Immature natural killer cell (primary cell): Measurements from ENCODE around the gene SNF8. TPM values are rescaled to one million over a fixed set of nuclear protein-coding genes. Genes with fewer than 3 reads are reported as not detected.

Source experiments
- DNase-seq, 3 donors: peaks; one replicate each; pipeline ENCODE4 v3.0.0; 2022; ENCODE audit warnings: mixed read lengths in 1 of 3
- H3K27ac Mint-ChIP-seq, 6 donors: one replicate each; pipeline ENCODE4 v1.8.0; 2020; ENCODE audit warnings: mixed read lengths in 6 of 6, mild to moderate bottlenecking in 5 of 6, inconsistent platforms in 4 of 6, moderate library complexity in 3 of 6
- H3K27me3 Mint-ChIP-seq, 3 donors: one replicate each; pipeline ENCODE4 v1.8.0; 2020 to 2021; ENCODE audit warnings: low read depth in 3 of 3, mild to moderate bottlenecking in 3 of 3, mixed read lengths in 3 of 3, moderate library complexity in 3 of 3, inconsistent platforms in 1 of 3
- H3K36me3 Mint-ChIP-seq, 3 donors: one replicate each; pipeline ENCODE4 v1.8.0; 2020; ENCODE audit warnings: mixed read lengths in 3 of 3, inconsistent platforms in 2 of 3, mild to moderate bottlenecking in 2 of 3
- H3K4me1 Mint-ChIP-seq, 2 donors: one replicate each; pipeline ENCODE4 v1.8.0; 2020; ENCODE audit warnings: inconsistent platforms in 2 of 2, mild to moderate bottlenecking in 2 of 2, mixed read lengths in 2 of 2, moderate library complexity in 1 of 2
- H3K4me3 Mint-ChIP-seq, 5 donors: one replicate each; pipeline ENCODE4 v1.8.0; 2020; ENCODE audit warnings: mild to moderate bottlenecking in 5 of 5, mixed read lengths in 5 of 5, inconsistent platforms in 3 of 5, moderate library complexity in 3 of 5
- H3K9me3 Mint-ChIP-seq, 6 donors: one replicate each; pipeline ENCODE4 v1.8.0; 2020; ENCODE audit warnings: mild to moderate bottlenecking in 6 of 6, mixed read lengths in 6 of 6, inconsistent platforms in 4 of 6, moderate library complexity in 3 of 6
- polyA plus RNA-seq, 3 donors: library from polyadenylated mRNA; unstranded; fragments of 300-500 nt; fragmentation: Illumina TruSeq; gene quantifications; one replicate each; pipeline ENCODE4 v1.2.3, GENCODE V29; 2021

The SNF8 gene, protein sequence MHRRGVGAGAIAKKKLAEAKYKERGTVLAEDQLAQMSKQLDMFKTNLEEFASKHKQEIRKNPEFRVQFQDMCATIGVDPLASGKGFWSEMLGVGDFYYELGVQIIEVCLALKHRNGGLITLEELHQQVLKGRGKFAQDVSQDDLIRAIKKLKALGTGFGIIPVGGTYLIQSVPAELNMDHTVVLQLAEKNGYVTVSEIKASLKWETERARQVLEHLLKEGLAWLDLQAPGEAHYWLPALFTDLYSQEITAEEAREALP
- polyA plus RNA-seq, result 100 to 1,000 TPM; 143 to 170 (median 148) TPM

- peak within 1 kb of the TSS; percentile 88 to 98 (median 97) for H3K4me3 Mint-ChIP-seq
- H3K27ac Mint-ChIP-seq, result peak within 1 kb of the TSS; percentile 91 to 98 (median 96)
- DNase-seq, result peak; percentile 91 to 92 (median 92)
- H3K4me1 Mint-ChIP-seq, result peaks cover 22 to 28% of the 10 kb centered on the region in 2 donors
- peaks cover 0 to 2% (median 0%) of the 10 kb centered on the region in 6 donors for H3K9me3 Mint-ChIP-seq
- peaks cover 2 to 13% (median 6%) of the 10 kb centered on the region in 3 donors for H3K27me3 Mint-ChIP-seq
- peaks cover 4 to 7% (median 5%) of the 10 kb centered on the region in 3 donors for H3K36me3 Mint-ChIP-seq
Measured at GRCh38 chr17:48944515-48945260, at the start of gene SNF8. SNF8 (minus strand) TSS chr17:48944842; CDS start chr17:48944734, 108 bp downstream.

- H3K4me3 Mint-ChIP-seq, result no peak overlapping the region
Measured at GRCh38 chr17:48993951-48994350, 49.3 kb upstream of the SNF8 start.

GRCh38 chr17:48993305-48993704 is 48.7 kb upstream of the SNF8 start:
- H3K27ac Mint-ChIP-seq, result no peak overlapping the region
- DNase-seq, result no peak
- no peaks in the 10 kb centered on the region for H3K36me3 Mint-ChIP-seq
- H3K4me3 Mint-ChIP-seq, result no peak overlapping the region
- H3K27me3 Mint-ChIP-seq, result peaks cover 22 to 47% (median 36%) of the 10 kb centered on the region in 3 donors
- no peaks in the 10 kb centered on the region for H3K9me3 Mint-ChIP-seq
- H3K4me1 Mint-ChIP-seq, result peaks cover 27 to 29% of the 10 kb centered on the region in 2 donors

More at GRCh38 chr17:48993951-48994350, 49.3 kb upstream of the SNF8 start:
- Mint-ChIP-seq H3K27me3 (peaks cover 25 to 53% (median 40%) of the 10 kb centered on the region in 3 donors), H3K27ac (no peak overlapping the region), H3K36me3 (no peaks in the 10 kb centered on the region), H3K9me3 (peaks cover 0 to 1% (median 0%) of the 10 kb centered on the region in 6 donors), H3K4me1 (peaks cover 32 to 35% of the 10 kb centered on the region in 2 donors)
- no peak for DNase-seq

DNA sequence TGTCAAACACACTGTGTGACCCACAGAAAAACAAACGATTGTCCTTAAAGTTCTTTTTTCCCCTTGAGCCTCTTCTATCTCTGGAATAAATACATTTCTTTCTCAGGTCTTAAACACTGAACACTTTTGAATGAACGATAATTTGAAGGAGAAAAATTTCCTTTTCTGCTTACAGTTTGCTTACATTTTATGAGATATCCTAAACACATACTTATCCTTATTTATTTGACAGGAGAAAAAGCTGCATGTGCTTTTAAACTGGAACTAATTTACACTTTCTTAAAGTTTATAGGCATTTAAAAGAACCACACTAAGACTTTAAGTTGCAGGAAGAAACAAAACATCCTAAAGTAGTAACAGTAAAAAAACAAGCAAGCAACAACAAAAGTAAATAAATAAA is 47.8 kb upstream of the SNF8 start:
- no peaks in the 10 kb centered on the region for H3K9me3 Mint-ChIP-seq
- no peaks in the 10 kb centered on the region for H3K36me3 Mint-ChIP-seq
- no peak overlapping the region for H3K27ac Mint-ChIP-seq
- H3K27me3 Mint-ChIP-seq, result peaks cover 17 to 42% (median 29%) of the 10 kb centered on the region in 3 donors
- no peak overlapping the region for H3K4me3 Mint-ChIP-seq
- DNase-seq, result no peak
- H3K4me1 Mint-ChIP-seq, result peaks cover 19 to 23% of the 10 kb centered on the region in 2 donors

- Mint-ChIP-seq H3K27me3 (peaks cover 7 to 43% (median 20%) of the 10 kb centered on the region in 3 donors), H3K9me3 (no peaks in the 10 kb centered on the region), H3K27ac (no peak overlapping the region), H3K4me1 (peaks cover 6 to 10% of the 10 kb centered on the region in 2 donors), H3K4me3 (no peak overlapping the region), H3K36me3 (no peaks in the 10 kb centered on the region)
- DNase-seq, result no peak
Measured at GRCh38 chr17:48990882-48991357, 46.3 kb upstream of the SNF8 start.

DNA sequence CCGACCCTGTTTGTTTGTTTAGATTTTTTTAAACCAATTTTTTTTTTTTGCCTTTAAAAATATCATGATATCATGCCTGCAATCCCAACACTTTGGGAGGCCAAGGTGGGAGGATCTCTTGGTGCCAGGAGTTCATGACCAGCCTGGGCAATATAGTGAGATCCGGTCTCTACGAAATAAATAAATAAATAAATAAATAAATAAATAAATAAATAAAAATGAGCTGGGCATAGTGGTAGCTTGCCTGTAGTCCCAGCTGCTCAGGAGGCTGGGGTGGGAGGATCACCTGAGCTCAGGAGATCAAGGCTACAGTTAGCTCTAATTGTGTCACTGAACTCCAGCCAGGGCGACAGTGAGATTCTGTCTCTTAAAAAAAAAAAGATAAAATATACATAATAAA is 44.5 kb upstream of the SNF8 start:
- H3K27me3 Mint-ChIP-seq, result peaks cover 8 to 31% (median 15%) of the 10 kb centered on the region in 3 donors
- no peak for DNase-seq
- peaks cover 0 to 2% (median 0%) of the 10 kb centered on the region in 6 donors for H3K9me3 Mint-ChIP-seq
- H3K4me1 Mint-ChIP-seq, result no peaks in the 10 kb centered on the region
- H3K36me3 Mint-ChIP-seq, result no peaks in the 10 kb centered on the region
- no peak overlapping the region for H3K4me3 Mint-ChIP-seq
- H3K27ac Mint-ChIP-seq, result no peak overlapping the region

- Mint-ChIP-seq H3K4me3 (no peak overlapping the region), H3K27me3 (peaks cover 5 to 23% (median 7%) of the 10 kb centered on the region in 3 donors), H3K9me3 (peaks cover 0 to 4% (median under 1%) of the 10 kb centered on the region in 6 donors), H3K36me3 (no peaks in the 10 kb centered on the region), H3K27ac (no peak overlapping the region), H3K4me1 (no peaks in the 10 kb centered on the region)
- DNase-seq, result no peak
Measured at GRCh38 chr17:48985436-48986245, 41.0 kb upstream of the SNF8 start.

- DNase-seq, result no peak
- H3K4me1 Mint-ChIP-seq, result no peaks in the 10 kb centered on the region
- H3K9me3 Mint-ChIP-seq, result peaks cover 0 to 4% (median under 1%) of the 10 kb centered on the region in 6 donors
- no peak overlapping the region for H3K4me3 Mint-ChIP-seq
- H3K36me3 Mint-ChIP-seq, result no peaks in the 10 kb centered on the region
- no peak overlapping the region for H3K27ac Mint-ChIP-seq
- peaks cover 4 to 9% (median 5%) of the 10 kb centered on the region in 3 donors for H3K27me3 Mint-ChIP-seq
Measured at GRCh38 chr17:48981927-48982539, 37.4 kb upstream of the SNF8 start.

- Mint-ChIP-seq H3K4me1 (no peaks in the 10 kb centered on the region), H3K27ac (no peak overlapping the region), H3K4me3 (no peak overlapping the region), H3K36me3 (no peaks in the 10 kb centered on the region), H3K9me3 (no peaks in the 10 kb centered on the region), H3K27me3 (peaks cover 7 to 12% (median 8%) of the 10 kb centered on the region in 3 donors)
- DNase-seq, result no peak
Measured at GRCh38 chr17:48973806-48974205, 29.2 kb upstream of the SNF8 start.

- no peak for DNase-seq
- Mint-ChIP-seq H3K4me1 (no peaks in the 10 kb centered on the region), H3K36me3 (no peaks in the 10 kb centered on the region), H3K9me3 (no peaks in the 10 kb centered on the region), H3K4me3 (no peak overlapping the region), H3K27me3 (peaks cover 10 to 15% (median 14%) of the 10 kb centered on the region in 3 donors), H3K27ac (no peak overlapping the region)
Measured at GRCh38 chr17:48972749-48973097, 28.1 kb upstream of the SNF8 start.

GRCh38 chr17:48970865-48971687 is 26.4 kb upstream of the SNF8 start:
- Mint-ChIP-seq H3K9me3 (no peaks in the 10 kb centered on the region), H3K27me3 (peaks cover 10 to 16% (median 14%) of the 10 kb centered on the region in 3 donors), H3K4me1 (no peaks in the 10 kb centered on the region), H3K4me3 (no peak overlapping the region), H3K27ac (no peak overlapping the region), H3K36me3 (no peaks in the 10 kb centered on the region)
- no peak for DNase-seq

DNA sequence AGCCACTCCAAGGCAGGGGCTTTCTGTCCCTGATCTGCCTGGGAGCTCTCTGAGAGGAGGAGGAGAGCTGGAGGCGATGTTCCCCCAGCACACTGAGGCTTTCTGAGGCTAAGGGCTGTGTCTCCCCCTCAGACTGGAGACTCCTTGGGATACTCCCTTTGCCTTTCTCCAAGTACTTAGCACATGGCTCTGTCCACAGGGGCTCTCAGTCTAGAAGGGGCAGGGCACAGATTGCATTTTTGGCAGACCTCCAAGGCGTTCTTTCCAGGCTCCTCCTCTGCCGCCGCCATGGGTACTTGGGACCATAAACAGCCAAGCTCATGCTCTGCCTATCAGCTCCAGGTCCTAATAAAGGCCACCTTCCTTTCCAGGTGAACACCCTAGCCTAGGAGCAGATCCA is 25.6 kb upstream of the SNF8 start:
- no peak for DNase-seq
- Mint-ChIP-seq H3K27ac (no peak overlapping the region), H3K27me3 (peaks cover 10 to 17% (median 16%) of the 10 kb centered on the region in 3 donors), H3K4me1 (no peaks in the 10 kb centered on the region), H3K9me3 (no peaks in the 10 kb centered on the region), H3K36me3 (peaks cover 0 to 4% (median 0%) of the 10 kb centered on the region in 3 donors), H3K4me3 (no peak overlapping the region)
